ENCODE data around the gene TTC7B. TPM values are rescaled to one million over a fixed set of nuclear protein-coding genes. Genes with fewer than 3 reads are reported as not detected.

The TTC7B gene
- total and polyA plus RNA-seq, 10 of the 15 experiments (the other 5 are each of a cell fraction or from before 2014, with no cell fraction given): under 0.01 to 1.1 (median 0.26) TPM; not detected in 2

DNA sequence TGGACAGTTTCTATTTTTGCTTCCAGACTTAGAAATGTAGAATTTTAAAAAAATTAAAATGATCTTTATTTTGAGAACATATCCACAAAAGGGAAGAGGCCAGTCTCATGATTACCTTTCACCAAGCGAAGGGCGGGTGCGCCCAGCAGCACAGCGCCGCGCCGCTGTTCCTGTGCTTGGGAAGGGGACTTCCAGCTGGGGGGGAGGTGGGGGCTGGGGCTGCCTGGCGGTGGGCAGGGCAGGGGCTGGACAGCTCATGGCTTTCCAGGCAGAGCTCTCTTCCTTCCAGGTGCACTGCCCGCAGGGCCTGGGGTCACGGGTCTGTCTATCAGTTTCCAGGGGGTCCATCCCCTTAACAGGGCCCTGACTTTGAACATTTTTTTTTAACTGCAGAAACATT is 199.9 kb downstream of the TTC7B start (continued):
- TF ChIP-seq, protein P1, sequence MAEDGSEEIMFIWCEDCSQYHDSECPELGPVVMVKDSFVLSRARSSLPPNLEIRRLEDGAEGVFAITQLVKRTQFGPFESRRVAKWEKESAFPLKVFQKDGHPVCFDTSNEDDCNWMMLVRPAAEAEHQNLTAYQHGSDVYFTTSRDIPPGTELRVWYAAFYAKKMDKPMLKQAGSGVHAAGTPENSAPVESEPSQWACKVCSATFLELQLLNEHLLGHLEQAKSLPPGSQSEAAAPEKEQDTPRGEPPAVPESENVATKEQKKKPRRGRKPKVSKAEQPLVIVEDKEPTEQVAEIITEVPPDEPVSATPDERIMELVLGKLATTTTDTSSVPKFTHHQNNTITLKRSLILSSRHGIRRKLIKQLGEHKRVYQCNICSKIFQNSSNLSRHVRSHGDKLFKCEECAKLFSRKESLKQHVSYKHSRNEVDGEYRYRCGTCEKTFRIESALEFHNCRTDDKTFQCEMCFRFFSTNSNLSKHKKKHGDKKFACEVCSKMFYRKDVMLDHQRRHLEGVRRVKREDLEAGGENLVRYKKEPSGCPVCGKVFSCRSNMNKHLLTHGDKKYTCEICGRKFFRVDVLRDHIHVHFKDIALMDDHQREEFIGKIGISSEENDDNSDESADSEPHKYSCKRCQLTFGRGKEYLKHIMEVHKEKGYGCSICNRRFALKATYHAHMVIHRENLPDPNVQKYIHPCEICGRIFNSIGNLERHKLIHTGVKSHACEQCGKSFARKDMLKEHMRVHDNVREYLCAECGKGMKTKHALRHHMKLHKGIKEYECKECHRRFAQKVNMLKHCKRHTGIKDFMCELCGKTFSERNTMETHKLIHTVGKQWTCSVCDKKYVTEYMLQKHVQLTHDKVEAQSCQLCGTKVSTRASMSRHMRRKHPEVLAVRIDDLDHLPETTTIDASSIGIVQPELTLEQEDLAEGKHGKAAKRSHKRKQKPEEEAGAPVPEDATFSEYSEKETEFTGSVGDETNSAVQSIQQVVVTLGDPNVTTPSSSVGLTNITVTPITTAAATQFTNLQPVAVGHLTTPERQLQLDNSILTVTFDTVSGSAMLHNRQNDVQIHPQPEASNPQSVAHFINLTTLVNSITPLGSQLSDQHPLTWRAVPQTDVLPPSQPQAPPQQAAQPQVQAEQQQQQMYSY (CRISPR knock-in tag; IDR thresholded peaks at IDR 0.05): no peak

DNA sequence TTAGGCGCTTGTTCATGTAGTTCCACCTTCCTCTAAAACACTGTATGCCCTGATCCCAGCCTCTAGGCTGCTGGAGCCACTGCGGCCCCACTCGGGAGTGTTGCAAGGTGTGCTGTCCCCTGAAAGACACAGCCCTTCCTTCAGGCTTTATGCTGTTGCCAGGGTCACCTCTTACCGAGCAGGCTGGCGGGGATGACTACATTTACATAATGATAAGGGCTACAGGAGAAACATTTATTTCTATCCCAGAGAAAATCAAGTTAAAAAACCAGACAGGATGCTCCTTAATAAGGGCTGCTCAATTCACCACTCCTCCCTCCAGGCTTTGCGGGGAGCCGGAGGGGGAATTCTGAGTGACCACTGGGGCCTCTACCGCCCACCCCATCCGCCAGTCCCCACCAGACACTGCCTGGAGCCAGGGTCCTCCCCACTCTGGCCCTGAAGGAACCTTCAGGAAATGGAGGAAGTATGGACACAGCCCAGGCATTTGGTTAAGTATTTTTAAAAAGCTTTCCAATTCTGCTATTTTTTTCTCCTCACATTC is 200.6 kb downstream of the TTC7B start:
- no peaks in the 10 kb centered on the region for H3K36me3 ChIP-seq (ENCODE audit: control insufficient read depth in 2 of 2, insufficient read depth in 2 of 2, low read length in 1 of 2)
- no peak overlapping the region for H3K9ac ChIP-seq (ENCODE audit: control insufficient read depth, insufficient read depth, low read length)
- no peak overlapping the region for H3K4me3 ChIP-seq
- 35% methylated on average over 9 of the region's 9 CpGs for WGBS (ENCODE audit: insufficient coverage, insufficient replicate concordance, low lambda C conversion rate, missing lambda C conversion rate)
- in situ Hi-C loops (cut with MboI): no loop called here
- FAIRE-seq (no peak), DNase-seq (ENCODE audit: low read depth, low spot score) (no peak), ATAC-seq (no peak)
- POLR2A ChIA-PET: no interaction called here
- no peak overlapping the region for H2AFZ ChIP-seq (ENCODE audit: control insufficient read depth, low read depth, low read length)
- no peaks in the 10 kb centered on the region for H3K79me2 ChIP-seq (ENCODE audit: control insufficient read depth, insufficient read depth, low read length)
- SMC1A ChIA-PET (ENCODE audit: uncharacterized antibody, unreplicated experiment): interaction anchor here (0.6 kb wide), 1 partner anchor 119 kb away, joined by 4 read pairs; no protein-coding TSS in a partner anchor
- H4K20me1 ChIP-seq (ENCODE audit: control insufficient read depth, insufficient read depth): no peaks in the 10 kb centered on the region
- no peak overlapping the region for H3K4me2 ChIP-seq (ENCODE audit: control insufficient read depth, insufficient read depth)
- intact Hi-C loops (cut with micrococcal nuclease; ENCODE audit: unreplicated experiment): no loop called here
- H3K9me3 ChIP-seq (replicated peaks; ENCODE audit: control insufficient read depth, insufficient read depth, low read length): no peaks in the 10 kb centered on the region
- peaks cover 0 to 3% of the 10 kb centered on the region in 2 experiments; a peak in 3 of 4 replicates for H3K27me3 ChIP-seq (replicated peaks in 1 of 2; ENCODE audit: control insufficient read depth in 2 of 2, insufficient read depth in 2 of 2, low read length in 1 of 2)
- no TSS peak for BruUV-seq (replicated peaks)
- RAD21 ChIA-PET (ENCODE audit: unreplicated experiment): no interaction called here
- H3K4me1 ChIP-seq (ENCODE audit: control insufficient read depth, insufficient read depth, low read length): no peaks in the 10 kb centered on the region
- no peak overlapping the region for H3K27ac ChIP-seq (ENCODE audit: control insufficient read depth, insufficient read depth)
- CTCF ChIA-PET: no interaction called here
- TF ChIP-seq RELA (IDR thresholded peaks at IDR 0.05; ENCODE audit: borderline replicate concordance, partially characterized antibody) (no peak), GATAD2B (conservative IDR thresholded peaks at IDR 0.05; ENCODE audit: low read depth) (no peak), TCF7 (IDR thresholded peaks at IDR 0.05; ENCODE audit: borderline replicate concordance) (no peak), POLR2AphosphoS2 (IDR thresholded peaks at IDR 0.05; ENCODE audit: low read depth, low read length) (no peak), IKZF1 (conservative IDR thresholded peaks at IDR 0.05) (no peak), ETV6 (conservative IDR thresholded peaks at IDR 0.05 in 1 of 2, IDR thresholded peaks at IDR 0.05 in 1 of 2; ENCODE audit: borderline replicate concordance in 1 of 2, low read depth in 1 of 2) (no peak), GABPA (IDR thresholded peaks at IDR 0.05; ENCODE audit: low read depth) (no peak), TCF3 (IDR thresholded peaks at IDR 0.05; ENCODE audit: borderline replicate concordance, insufficient read depth, low read depth, low read length) (no peak), MXI1 (IDR thresholded peaks at IDR 0.05; ENCODE audit: low read depth, low read length) (no peak), ZSCAN29 (IDR thresholded peaks at IDR 0.05) (no peak), KLF5 (IDR thresholded peaks at IDR 0.05; ENCODE audit: partially characterized antibody) (no peak)
- TF ChIP-seq, protein P2, sequence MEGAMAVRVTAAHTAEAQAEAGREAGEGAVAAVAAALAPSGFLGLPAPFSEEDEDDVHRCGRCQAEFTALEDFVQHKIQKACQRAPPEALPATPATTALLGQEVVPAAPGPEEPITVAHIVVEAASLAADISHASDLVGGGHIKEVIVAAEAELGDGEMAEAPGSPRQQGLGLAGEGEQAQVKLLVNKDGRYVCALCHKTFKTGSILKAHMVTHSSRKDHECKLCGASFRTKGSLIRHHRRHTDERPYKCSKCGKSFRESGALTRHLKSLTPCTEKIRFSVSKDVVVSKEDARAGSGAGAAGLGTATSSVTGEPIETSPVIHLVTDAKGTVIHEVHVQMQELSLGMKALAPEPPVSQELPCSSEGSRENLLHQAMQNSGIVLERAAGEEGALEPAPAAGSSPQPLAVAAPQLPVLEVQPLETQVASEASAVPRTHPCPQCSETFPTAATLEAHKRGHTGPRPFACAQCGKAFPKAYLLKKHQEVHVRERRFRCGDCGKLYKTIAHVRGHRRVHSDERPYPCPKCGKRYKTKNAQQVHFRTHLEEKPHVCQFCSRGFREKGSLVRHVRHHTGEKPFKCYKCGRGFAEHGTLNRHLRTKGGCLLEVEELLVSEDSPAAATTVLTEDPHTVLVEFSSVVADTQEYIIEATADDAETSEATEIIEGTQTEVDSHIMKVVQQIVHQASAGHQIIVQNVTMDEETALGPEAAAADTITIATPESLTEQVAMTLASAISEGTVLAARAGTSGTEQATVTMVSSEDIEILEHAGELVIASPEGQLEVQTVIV (IDR thresholded peaks at IDR 0.05; ENCODE audit: borderline replicate concordance, partially characterized antibody): no peak
- TF ChIP-seq, protein P3, sequence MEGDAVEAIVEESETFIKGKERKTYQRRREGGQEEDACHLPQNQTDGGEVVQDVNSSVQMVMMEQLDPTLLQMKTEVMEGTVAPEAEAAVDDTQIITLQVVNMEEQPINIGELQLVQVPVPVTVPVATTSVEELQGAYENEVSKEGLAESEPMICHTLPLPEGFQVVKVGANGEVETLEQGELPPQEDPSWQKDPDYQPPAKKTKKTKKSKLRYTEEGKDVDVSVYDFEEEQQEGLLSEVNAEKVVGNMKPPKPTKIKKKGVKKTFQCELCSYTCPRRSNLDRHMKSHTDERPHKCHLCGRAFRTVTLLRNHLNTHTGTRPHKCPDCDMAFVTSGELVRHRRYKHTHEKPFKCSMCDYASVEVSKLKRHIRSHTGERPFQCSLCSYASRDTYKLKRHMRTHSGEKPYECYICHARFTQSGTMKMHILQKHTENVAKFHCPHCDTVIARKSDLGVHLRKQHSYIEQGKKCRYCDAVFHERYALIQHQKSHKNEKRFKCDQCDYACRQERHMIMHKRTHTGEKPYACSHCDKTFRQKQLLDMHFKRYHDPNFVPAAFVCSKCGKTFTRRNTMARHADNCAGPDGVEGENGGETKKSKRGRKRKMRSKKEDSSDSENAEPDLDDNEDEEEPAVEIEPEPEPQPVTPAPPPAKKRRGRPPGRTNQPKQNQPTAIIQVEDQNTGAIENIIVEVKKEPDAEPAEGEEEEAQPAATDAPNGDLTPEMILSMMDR (IDR thresholded peaks at IDR 0.05 in 2 of 3, conservative IDR thresholded peaks at IDR 0.05 in 1 of 3; ENCODE audit: control insufficient read depth in 2 of 3, extremely low read depth in 1 of 3, insufficient read depth in 1 of 3, low read depth in 3 of 3, low read length in 3 of 3): no peak
